ENCODE measurements around the gene BAHCC1.

GRCh38 chr17:81426393-81427172 is 31.3 kb downstream of the BAHCC1 start:
- TF ChIP-seq CTCF (IDR thresholded peaks at IDR 0.05; ENCODE audit: control extremely low read depth in 1 of 3, insufficient read depth in 1 of 3, low read depth in 1 of 3, low read length in 3 of 3): no peak
- no peak for TF ChIP-seq TBP (IDR thresholded peaks at IDR 0.05; ENCODE audit: low read depth, low read length)
- TF ChIP-seq KDM5A (IDR thresholded peaks at IDR 0.05; ENCODE audit: low read length): no peak
- TF ChIP-seq SIRT6 (IDR thresholded peaks at IDR 0.05; ENCODE audit: low read length): no peak
- no peak for TF ChIP-seq EP300 (IDR thresholded peaks at IDR 0.05; ENCODE audit: borderline replicate concordance in 1 of 2, low read depth in 2 of 2, low read length in 2 of 2)
- no peak for TF ChIP-seq RFX5 (IDR thresholded peaks at IDR 0.05; ENCODE audit: borderline replicate concordance, low read depth, low read length)
- TF ChIP-seq PHF8 (conservative IDR thresholded peaks at IDR 0.05; ENCODE audit: low read depth, low read length): no peak
- no peak for TF ChIP-seq CTBP2 (IDR thresholded peaks at IDR 0.05; ENCODE audit: borderline replicate concordance, insufficient read depth, insufficient read length, low read length)
- TF ChIP-seq POLR2A (IDR thresholded peaks at IDR 0.05; ENCODE audit: control extremely low read depth in 1 of 2, low read depth in 2 of 2, low read length in 2 of 2): no peak

Data from H1 (cell line).